Stimulated activated CD8-positive, alpha-beta memory T cell treated with anti-CD3 and anti-CD28 coated beads, Interleukin-12 subunit alpha, Interleukin-12 subunit beta, amount 100 ng/mL, for 1 hour (primary cell): ENCODE measurements around the gene CSTPP1.
"Not testable (repeated sequence)": the region's sequence is repeated elsewhere in the genome, so short reads cannot be mapped to it uniquely, and the experiment has no call there.

Experiments used
- DNase-seq: peaks from one replicate; pipeline ENCODE4 v3.0.0-alpha.2; 2020; ENCODE audit warnings: low read depth

CSTPP1 gene

DNA sequence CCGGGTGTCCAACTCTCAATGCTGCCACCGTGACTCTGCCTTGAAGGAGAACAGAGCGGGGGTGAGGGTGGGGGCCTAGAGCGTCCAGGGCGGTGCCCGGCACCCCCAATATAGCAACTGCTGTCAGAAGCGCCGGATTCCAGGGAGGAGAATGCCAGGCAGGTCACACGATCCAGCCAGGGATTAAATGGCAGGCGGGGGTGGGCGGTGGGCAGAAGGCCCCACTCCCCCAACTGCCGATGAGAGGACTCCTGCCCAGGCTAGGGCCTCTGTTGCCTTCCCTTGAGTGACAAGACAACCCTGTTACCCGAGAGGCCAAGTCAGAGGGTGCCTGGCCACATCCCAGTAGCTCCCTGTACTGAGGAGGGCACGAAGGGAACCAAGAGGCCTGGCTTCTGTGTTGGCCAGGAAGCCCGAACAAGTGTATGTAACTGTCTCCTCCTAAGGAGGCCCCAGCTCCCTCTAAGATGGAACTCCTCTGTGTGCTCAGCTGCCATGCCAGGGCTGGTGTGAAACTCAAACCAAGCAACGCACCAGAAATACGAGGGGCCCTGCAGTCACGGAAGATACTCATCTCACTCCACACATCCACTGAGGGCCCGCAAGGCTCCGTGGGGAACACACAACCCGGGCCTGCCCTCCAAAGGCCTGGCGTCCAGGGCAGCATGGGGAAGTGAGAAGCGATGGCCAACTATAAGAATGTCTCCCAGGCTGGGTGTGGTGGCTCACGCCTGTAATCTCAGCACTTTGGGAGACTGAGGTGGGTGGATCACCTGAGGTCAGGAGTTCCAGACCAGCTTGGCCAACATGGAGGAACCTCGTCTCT, 246.7 kb downstream of the CSTPP1 start:
- no peak for DNase-seq

DNA sequence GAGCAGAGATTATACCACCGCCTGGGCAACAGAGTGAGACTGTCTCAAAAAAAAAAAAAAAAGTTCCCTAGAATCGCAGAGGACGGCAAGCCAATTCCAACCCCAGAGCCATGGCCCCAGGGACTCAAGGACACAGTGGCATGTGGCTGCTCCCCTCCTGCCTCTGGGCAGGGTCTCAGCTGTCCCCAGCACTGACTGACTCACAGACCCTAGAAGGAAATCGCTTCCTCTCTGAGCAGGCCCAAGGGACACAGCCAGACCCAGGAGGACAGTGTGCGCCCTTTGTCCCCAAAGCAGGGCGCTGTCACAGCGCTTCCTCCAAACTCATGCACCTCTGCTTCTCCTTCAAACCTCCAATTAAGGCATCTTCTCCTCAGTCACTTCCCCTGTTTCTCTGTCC, 247.4 kb downstream of the CSTPP1 start:
- no peak for DNase-seq

- no peak for DNase-seq
These were observed 248.2 kb downstream of the CSTPP1 start for GRCh38 chr11:47184711-47185304.

- DNase-seq, result no peak
These were observed 248.9 kb downstream of the CSTPP1 start for GRCh38 chr11:47185305-47186075.

- no peak for DNase-seq
These were observed 249.6 kb downstream of the CSTPP1 start, which contains the start of gene PACSIN3 for GRCh38 chr11:47186076-47186699. TSS of gene PACSIN3 (minus strand) at chr11:47186434. CDS start at chr11:47182727, 3,707 bp downstream.

DNA sequence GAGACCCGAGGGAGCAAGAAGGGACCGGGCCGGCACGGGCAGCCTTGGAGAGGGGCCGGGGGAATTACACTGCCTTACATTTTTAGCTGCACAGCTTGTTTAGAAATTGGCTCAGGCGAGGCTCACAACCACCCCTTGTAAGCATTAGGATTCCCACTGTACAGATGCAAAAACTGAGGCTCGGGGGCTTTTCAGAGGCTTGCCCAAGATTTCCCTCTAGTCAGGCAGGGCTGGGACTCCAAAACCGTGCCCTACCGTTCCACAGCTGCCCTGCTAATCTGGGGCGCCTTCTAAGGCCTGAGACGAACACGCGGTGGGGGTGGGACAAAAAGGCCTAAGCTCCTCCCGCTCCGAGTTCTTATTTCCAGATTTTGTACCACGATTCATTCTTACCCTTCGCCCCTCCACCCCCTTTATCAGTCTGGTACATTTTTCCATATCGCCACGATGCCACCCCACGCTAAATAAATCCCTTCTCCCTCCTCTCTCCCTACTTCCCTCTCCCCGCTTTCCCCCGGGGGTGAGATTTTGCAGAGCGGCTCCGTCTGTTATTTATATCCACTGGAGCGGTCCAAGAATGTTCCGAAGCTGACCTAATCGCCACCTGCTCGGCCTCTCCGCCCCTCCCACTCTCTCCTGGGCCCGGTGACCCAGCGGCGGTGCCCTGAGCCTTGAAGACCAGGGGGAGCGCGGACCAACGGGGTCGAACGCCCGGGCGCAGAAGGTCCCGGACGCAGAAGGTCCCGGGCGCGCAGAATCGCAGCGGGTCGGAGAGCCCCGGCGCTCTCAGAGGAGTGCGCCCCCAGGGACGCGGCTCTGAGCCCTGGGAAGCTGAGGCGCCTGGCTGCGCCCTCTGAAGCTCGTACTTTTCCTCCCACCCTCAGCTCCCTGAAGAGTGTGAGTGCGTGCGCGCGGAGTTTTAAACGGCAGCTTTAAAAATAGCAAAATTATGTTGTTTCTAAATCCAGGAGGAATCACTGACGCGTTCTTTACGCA, 250.4 kb downstream of the CSTPP1 start:
- peak; percentile 18 for DNase-seq

GRCh38 chr11:47187723-47188122, 251.2 kb downstream of the CSTPP1 start:
- DNase-seq, result no peak

- no peak for DNase-seq
These were observed 251.7 kb downstream of the CSTPP1 start for GRCh38 chr11:47188259-47188658.

DNA sequence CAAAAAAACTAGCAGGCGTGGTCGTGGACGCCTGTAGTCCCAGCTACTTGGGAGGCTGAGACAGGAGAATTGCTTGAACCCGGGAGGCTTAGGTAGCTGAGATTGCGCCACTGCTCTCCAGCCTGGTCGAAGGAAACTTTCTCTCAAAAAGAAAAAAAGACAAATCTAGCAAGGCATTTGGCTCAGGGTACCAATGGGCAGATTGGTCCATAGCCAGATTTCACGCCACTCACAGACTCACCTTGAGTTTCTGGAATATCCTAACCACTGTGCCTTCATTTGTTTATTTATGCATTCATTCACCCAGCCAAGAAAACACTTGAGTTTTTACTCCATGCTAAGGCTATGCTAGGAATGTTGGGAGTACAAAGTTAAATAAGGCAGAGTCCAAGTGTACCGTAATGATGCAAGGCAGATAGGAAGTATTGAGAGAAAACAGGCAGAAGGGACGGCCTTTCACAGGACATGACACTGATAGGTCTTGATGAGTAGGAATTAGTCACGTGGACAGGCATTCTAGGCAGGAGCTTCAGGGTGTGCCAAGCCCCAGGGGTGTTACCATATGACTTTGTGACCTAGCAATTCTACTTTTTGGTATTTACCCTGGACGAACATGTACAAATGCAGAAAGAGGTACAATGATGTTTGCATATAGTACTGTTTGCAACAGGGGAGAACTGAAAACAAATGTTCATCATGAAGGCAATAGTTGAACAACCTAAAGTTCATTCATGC, 252.7 kb downstream of the CSTPP1 start:
- DNase-seq, result no peak

DNA sequence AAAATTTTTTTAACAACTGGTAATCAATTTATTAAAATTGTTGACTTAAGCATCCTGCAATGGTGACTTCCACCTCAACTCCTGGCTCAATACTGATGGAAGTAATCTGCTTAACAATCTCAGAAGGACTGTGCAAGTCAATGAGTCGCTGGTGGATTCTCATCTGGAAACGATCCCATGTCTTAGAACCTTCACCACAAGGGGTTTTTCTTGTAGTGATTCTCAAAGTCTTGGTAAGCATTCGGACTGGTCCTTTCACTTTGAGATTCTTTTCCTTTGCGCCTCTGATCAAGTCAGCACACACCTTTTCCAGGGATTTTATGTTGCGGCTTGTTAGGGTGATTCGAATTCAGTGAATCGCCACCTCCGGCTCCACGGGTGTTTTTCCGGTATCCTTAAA, 254.6 kb downstream of the CSTPP1 start:
- DNase-seq, result not testable (repeated sequence)

- DNase-seq, result no peak
These were observed 255.6 kb downstream of the CSTPP1 start for GRCh38 chr11:47192111-47192510.

GRCh38 chr11:47198161-47198560, 261.6 kb downstream of the CSTPP1 start:
- DNase-seq, result not testable (repeated sequence)

DNA sequence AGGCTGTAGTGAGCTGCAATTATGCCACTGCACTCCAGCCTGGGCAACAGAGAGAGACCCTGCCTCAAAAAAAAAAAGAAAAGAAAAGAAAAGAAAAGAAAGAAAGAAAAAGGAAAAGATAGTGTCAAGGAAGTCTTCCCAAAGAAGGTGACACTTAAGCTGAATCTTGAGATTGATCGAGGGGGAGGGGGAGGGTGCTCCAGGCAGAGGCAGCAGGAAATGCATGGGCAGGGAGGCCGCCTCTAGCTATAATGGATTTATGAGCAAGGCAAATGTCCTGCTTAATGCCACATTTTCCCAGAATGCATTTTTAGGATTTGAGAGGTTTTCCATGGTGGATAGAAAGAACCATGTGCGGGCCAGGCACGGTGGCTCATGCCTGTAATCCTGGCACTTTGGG, 264.5 kb downstream of the CSTPP1 start:
- DNase-seq, result no peak

DNA sequence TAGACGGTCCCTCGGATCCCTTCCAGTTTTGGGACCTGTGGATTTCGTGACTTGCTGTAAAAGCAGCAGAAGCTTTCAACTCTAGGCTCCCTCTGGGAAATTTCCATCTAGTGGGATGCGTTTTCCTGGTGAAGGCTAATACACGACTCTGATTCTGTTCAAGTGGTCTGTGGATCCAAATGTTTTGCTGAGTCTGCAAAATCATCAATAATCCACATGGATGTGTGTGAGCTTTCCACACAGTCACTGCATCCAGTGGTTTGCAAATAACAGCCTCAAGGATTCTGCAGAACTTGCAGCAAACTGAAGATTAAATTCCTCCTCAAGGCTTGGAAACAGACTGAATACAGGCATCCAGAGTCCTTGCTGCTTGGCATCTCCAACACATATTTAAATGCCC, 266.0 kb downstream of the CSTPP1 start:
- DNase-seq, result no peak

DNA sequence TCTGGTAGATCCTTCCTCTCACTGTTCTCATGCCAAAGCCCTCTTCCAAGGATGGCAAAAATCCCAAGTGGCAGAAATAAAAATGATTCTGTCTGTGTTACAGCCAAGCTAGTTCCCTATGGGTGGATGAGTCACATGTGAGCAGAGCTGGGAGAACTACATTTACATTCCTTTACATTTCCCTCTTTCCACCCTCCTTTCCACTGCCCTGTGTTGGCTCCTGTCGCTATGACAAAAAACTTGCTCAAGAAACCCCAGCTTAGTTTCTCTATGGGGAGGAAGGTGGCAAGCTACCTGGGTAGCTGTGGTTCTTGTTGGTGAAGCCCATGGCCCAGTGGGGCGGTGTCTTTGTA, 268.1 kb downstream of the CSTPP1 start:
- no peak for DNase-seq

GRCh38 chr11:47206577-47206976, 270.0 kb downstream of the CSTPP1 start:
- not testable (repeated sequence) for DNase-seq

GRCh38 chr11:47207459-47207858, 270.9 kb downstream of the CSTPP1 start:
- DNase-seq, result no peak

DNA sequence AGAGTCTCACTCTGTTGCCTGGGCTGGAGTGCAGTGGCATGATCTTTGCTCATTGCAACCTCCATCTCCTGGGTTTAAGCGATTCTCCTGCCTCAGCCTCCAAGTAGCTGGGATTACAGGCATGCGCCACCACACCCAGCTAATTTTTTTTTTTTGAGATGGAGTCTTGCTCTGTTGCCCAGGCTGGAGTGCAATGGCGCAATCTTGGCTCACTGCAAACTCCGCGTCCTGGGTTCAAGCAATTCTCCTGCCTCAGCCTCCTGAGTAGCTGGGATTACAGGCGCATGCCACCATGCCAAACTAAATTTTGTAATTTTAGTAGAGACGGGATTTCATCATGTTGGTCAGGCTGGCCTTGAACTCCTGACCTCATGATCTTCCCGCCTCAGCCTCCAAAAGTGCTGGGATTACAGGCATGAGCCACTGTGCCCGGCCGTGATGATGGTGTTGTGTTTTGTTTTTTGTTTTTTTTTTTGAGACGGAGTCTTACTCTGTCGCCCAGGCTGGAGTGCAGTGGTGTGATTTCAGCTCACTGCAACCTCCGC, 271.5 kb downstream of the CSTPP1 start:
- DNase-seq, result not testable (repeated sequence)

- DNase-seq, result no peak
These were observed 272.1 kb downstream of the CSTPP1 start for GRCh38 chr11:47208628-47209027.
